K562 (cell line): ENCODE results near the gene FYB1. TPM values are rescaled to one million over a fixed set of nuclear protein-coding genes. Genes with fewer than 3 reads are reported as not detected.

Experiments used
- AFF1 ChIP-seq, 2 experiments: fragments of 450-650 bp; IDR thresholded peaks; 2 replicates each; pipeline ENCODE4 v1.6.1; 2018; ENCODE audit warnings: mild to moderate bottlenecking in 2 of 2, low read depth in 1 of 2; ENCODE audit not compliant: partially characterized antibody in 2 of 2
- BACH1 ChIP-seq: fragments of 200-800 bp; sonication (Bioruptor generic); IDR thresholded peaks from 2 replicates; pipeline ENCODE4 v1.6.1; 2016; ENCODE audit warnings: missing genetic modification characterization, missing compliant biosample characterization
- CBX1 ChIP-seq: sonication (generic); IDR thresholded peaks from 2 replicates; pipeline ENCODE4 v1.6.1; 2016; ENCODE audit warnings: antibody characterized with exemption, low read depth, mild to moderate bottlenecking
- DMBX1 ChIP-seq: fragments of 250-450 bp; sonication (Bioruptor Pico); IDR thresholded peaks from 2 replicates; pipeline ENCODE4 v1.8.0; 2022; ENCODE audit warnings: inconsistent platforms, mild to moderate bottlenecking, moderate library complexity, borderline replicate concordance
- ESRRB ChIP-seq: fragments of 250-450 bp; sonication (Bioruptor Pico); IDR thresholded peaks from 2 replicates; pipeline ENCODE4 v1.5.0; 2020; ENCODE audit warnings: mild to moderate bottlenecking, moderate library complexity, borderline replicate concordance
- ETV1 ChIP-seq: fragments of 450-650 bp; conservative IDR thresholded peaks from 2 replicates; pipeline ENCODE4 v1.6.1; 2016; ENCODE audit warnings: missing genetic modification characterization, control low read depth, low read depth, missing compliant biosample characterization
- MECOM ChIP-seq: fragments of 250-450 bp; sonication (Bioruptor Pico); IDR thresholded peaks from 2 replicates; pipeline ENCODE4 v1.8.0; 2022; ENCODE audit warnings: inconsistent platforms
- NR3C1 ChIP-seq: sonication (generic); formaldehyde crosslinking; IDR thresholded peaks from 2 replicates; pipeline ENCODE4 v1.8.1; 2022; ENCODE audit warnings: missing genetic modification reagents
- PRPF4 ChIP-seq: fragments of 200-400 bp; formaldehyde crosslinking; IDR thresholded peaks from one replicate; pipeline ENCODE4 v1.6.1; 2017; ENCODE audit warnings: low read length, low read depth, mild to moderate bottlenecking; ENCODE audit not compliant: insufficient read depth, poor library complexity, severe bottlenecking
- RBM39 ChIP-seq: fragments of 200-400 bp; formaldehyde crosslinking; optimal IDR thresholded peaks from 2 replicates; pipeline ENCODE3; 2018; ENCODE audit warnings: low read depth, low read length
- SAFB ChIP-seq: fragments of 200-400 bp; formaldehyde crosslinking; IDR thresholded peaks from 2 replicates; pipeline ENCODE4 v1.6.1; 2017; ENCODE audit warnings: low read depth, low read length, borderline replicate concordance
- SETDB1 ChIP-seq: IDR thresholded peaks from one replicate; pipeline ENCODE4 v1.6.1; 2012; ENCODE audit warnings: low read length, control low read depth, inconsistent platforms
- SIN3A ChIP-seq, 2 experiments: fragments of 150-350 bp in 1 of 2; IDR thresholded peaks; 2 replicates each; pipeline ENCODE4 v1.6.1; 2011 to 2016; ENCODE audit warnings: borderline replicate concordance in 2 of 2, low read depth in 2 of 2, low read length in 2 of 2, mild to moderate bottlenecking in 2 of 2, moderate library complexity in 2 of 2; ENCODE audit not compliant: control insufficient read depth in 1 of 2
- TAF1 ChIP-seq: IDR thresholded peaks from 2 replicates; pipeline ENCODE4 v1.6.1; 2011; ENCODE audit warnings: mild to moderate bottlenecking, low read length, moderate library complexity; ENCODE audit not compliant: insufficient read depth, control insufficient read depth, severe bottlenecking; ENCODE audit errors: extremely low read depth
- TCF7 ChIP-seq: sonication (generic); IDR thresholded peaks from 2 replicates; pipeline ENCODE4 v1.6.1; 2016; ENCODE audit warnings: antibody characterized with exemption, borderline replicate concordance
- TEAD1 ChIP-seq, 2 experiments: fragments of 450-650 bp in 1 of 2; sonication (generic) in 1 of 2; formaldehyde crosslinking; IDR thresholded peaks; 2 replicates each; pipeline versions ENCODE4 v1.4.0 to v1.8.0; 2020 to 2022; ENCODE audit warnings: mild to moderate bottlenecking in 2 of 2, missing genetic modification reagents in 1 of 2
- TRIM25 ChIP-seq: fragments of 450-650 bp; IDR thresholded peaks from 2 replicates; pipeline ENCODE4 v1.7.0; 2016; ENCODE audit warnings: borderline replicate concordance
- ZBTB17 ChIP-seq: fragments of 450-650 bp; formaldehyde crosslinking; IDR thresholded peaks from 2 replicates; pipeline ENCODE4 v1.4.0; 2020; ENCODE audit warnings: mild to moderate bottlenecking
- ZNF175 ChIP-seq: fragments of 200-800 bp; sonication (Bioruptor generic); IDR thresholded peaks from 2 replicates; pipeline ENCODE4 v1.6.1; 2016; ENCODE audit warnings: low read depth, mild to moderate bottlenecking, missing genetic modification characterization, missing compliant biosample characterization
- ZNF239 ChIP-seq: fragments of 250-450 bp; sonication (Bioruptor Pico); IDR thresholded peaks from 2 replicates; pipeline ENCODE4 v1.4.0; 2020; ENCODE audit warnings: mild to moderate bottlenecking
- ZNF668 ChIP-seq: fragments of 250-450 bp; sonication (Bioruptor Pico); IDR thresholded peaks from 2 replicates; pipeline ENCODE4 v1.8.0; 2022; ENCODE audit warnings: mild to moderate bottlenecking, inconsistent platforms
- ZNF740 ChIP-seq, 3 experiments: fragments of 200-800 bp in 1 of 3; sonication (Bioruptor generic) in 1 of 3; sonication (generic) in 1 of 3; formaldehyde crosslinking in 1 of 3; IDR thresholded peaks; 2 replicates each; pipeline versions ENCODE4 v1.6.1 to v1.8.0; 2016 to 2022; ENCODE audit warnings: mild to moderate bottlenecking in 2 of 3, missing compliant biosample characterization in 2 of 3, missing genetic modification characterization in 2 of 3, missing genetic modification reagents in 1 of 3
- polyA plus RNA-seq, 8 experiments: library from polyadenylated mRNA; depleted of rRNA in 4 of 8; stranded (reverse) in 5 of 8; unstranded in 3 of 8; fragments of >200 nt; fragmentation: Nextera tagmentation in 2 of 8; fragmentation: Illumina TruSeq in 1 of 8; extraction: Ambion mirVana in 2 of 8; extraction: Trizol in 1 of 8; gene quantifications; 2 replicates each; pipeline versions ENCODE4 v1.2.1 to v1.2.3, GENCODE V29; 2011 to 2014; ENCODE audit warnings: inconsistent platforms in 1 of 8, missing spikeins in 1 of 8
- total RNA-seq, 7 experiments: library from RNA; depleted of rRNA in 6 of 7; stranded (reverse); fragments of >200 nt in 6 of 7; fragmentation: Illumina TruSeq in 2 of 7; extraction: Trizol in 2 of 7; gene quantifications; 2 replicates each; pipeline versions ENCODE4 v1.2.1 to v1.2.3, GENCODE V29; 2011 to 2021; ENCODE audit warnings: low replicate concordance in 1 of 7

Gene FYB1
- total and polyA plus RNA-seq, 9 of the 15 experiments (the other 6 are each of a cell fraction or from before 2014, with no cell fraction given): 4.7 to 31.5 (median 9.7) TPM

- TF ChIP-seq ESRRB (CRISPR knock-in tag) (peak; percentile 20; the same call in 1 of the 2 replicates), NR3C1 (CRISPR knock-in tag) (no peak), TCF7 (no peak), SAFB (no peak), AFF1 (IDR thresholded peaks at IDR 0.05; ENCODE audit: low read depth in 1 of 2, partially characterized antibody in 2 of 2) (no peak), ZBTB17 (CRISPR knock-in tag) (0 out of 2 replicates have a peak, but pooled peaks have one; percentile 41), ZNF740 (CRISPR knock-in tag; IDR thresholded peaks at IDR 0.05) (no peak), ZNF740 (tag; IDR thresholded peaks at IDR 0.05) (peak in 1 of 2 experiments; percentile 88; a peak in 2 of 4 replicates), RBM39 (no peak), MECOM (CRISPR knock-in tag) (peak; percentile 94), SIN3A (IDR thresholded peaks at IDR 0.05; ENCODE audit: borderline replicate concordance in 2 of 2, control insufficient read depth in 1 of 2, low read depth in 2 of 2, low read length in 2 of 2) (no peak), ZNF668 (CRISPR knock-in tag) (peak; percentile 94), TEAD1 (CRISPR knock-in tag; IDR thresholded peaks at IDR 0.05) (peak in 1 of 2 experiments; percentile 89; a peak in 2 of 4 replicates), SETDB1 (no peak), CBX1 (no peak), TAF1 (no peak), ZNF239 (CRISPR knock-in tag) (peak; percentile 81), ZNF175 (CRISPR knock-in tag) (peak; percentile 86), PRPF4 (no peak), TRIM25 (no peak), BACH1 (tag) (peak; percentile 83), ETV1 (tag) (peak; percentile 67), DMBX1 (CRISPR knock-in tag) (peak; percentile 98)
Observed at GRCh38 chr5:39149966-39150365, 69.4 kb downstream of the FYB1 start (continued).
